B cell (primary cell): ENCODE results near the gene FRMPD3. TPM values are rescaled to one million over a fixed set of nuclear protein-coding genes. Genes with fewer than 3 reads are reported as not detected.

Experiments used
- ATAC-seq: fragments of 200-7000 bp; cut with Tn5 transposase; one replicate; pipeline ENCODE4 v1.10.0; 2021; ENCODE audit warnings: low read depth, mild to moderate bottlenecking, moderate number of reproducible peaks, moderate library complexity
- CTCF ChIA-PET: fragments of 350-600 bp; sonication (Branson Sonifier 250); formaldehyde crosslinking; loops from one replicate; lab custom pipeline; 2021; ENCODE audit warnings: antibody characterized with exemption, inconsistent platforms; lab: Charles Lee
- POLR2A ChIA-PET: fragments of 350-600 bp; sonication (Branson Sonifier 250); formaldehyde crosslinking; loops from one replicate; lab custom pipeline; 2021; ENCODE audit warnings: antibody characterized with exemption; lab: Charles Lee
- DNase-seq: peaks from one replicate; pipeline ENCODE4 v3.0.0; 2013
- H2AFZ ChIP-seq: 2 replicates; pipeline ENCODE4 v1.6.1; 2012; ENCODE audit warnings: mild to moderate bottlenecking, low read depth, low read length; ENCODE audit not compliant: insufficient read depth, poor library complexity, severe bottlenecking
- H3K27ac ChIP-seq, 2 donors: 1 replicate in 1 of 2; 2 replicates in 1 of 2; pipeline ENCODE4 v1.5.1; 2012 to 2013; ENCODE audit warnings: low read length in 2 of 2, mild to moderate bottlenecking in 2 of 2, moderate library complexity in 1 of 2
- H3K27me3 ChIP-seq, 4 experiments: fragments of 200-600 bp in 1 of 4; sonication (generic) in 1 of 4; replicated peaks in 1 of 4; 1 replicate in 2 of 4; 2 replicates in 2 of 4; pipeline versions ENCODE4 v1.6.1 to v1.7.0; 2013 to 2016; ENCODE audit warnings: low read length in 3 of 4, mild to moderate bottlenecking in 2 of 4, mixed read lengths in 1 of 4, moderate library complexity in 1 of 4; ENCODE audit not compliant: insufficient read depth in 4 of 4, control insufficient read depth in 3 of 4; ENCODE audit errors: control extremely low read depth in 1 of 4
- H3K36me3 ChIP-seq, 2 experiments: replicated peaks in 1 of 2; 1 replicate in 1 of 2; 2 replicates in 1 of 2; pipeline versions ENCODE4 v1.6.1 to v1.7.1; 2013; ENCODE audit warnings: low read length in 1 of 2; ENCODE audit not compliant: insufficient read depth in 2 of 2, control insufficient read depth in 1 of 2; ENCODE audit errors: control extremely low read depth in 1 of 2, extremely low read depth in 1 of 2
- H3K4me1 ChIP-seq, 2 donors: fragments of 200-600 bp in 1 of 2; sonication (generic) in 1 of 2; 1 replicate in 1 of 2; 2 replicates in 1 of 2; pipeline versions ENCODE4 v1.5.1 to v1.6.1; 2013 to 2017; ENCODE audit warnings: low read length in 2 of 2; ENCODE audit not compliant: control insufficient read depth in 2 of 2, insufficient read depth in 2 of 2
- H3K4me2 ChIP-seq: replicated peaks from 2 replicates; pipeline ENCODE3; 2012; ENCODE audit warnings: mild to moderate bottlenecking, low read depth, low read length; ENCODE audit not compliant: poor library complexity, severe bottlenecking
- H3K4me3 ChIP-seq, 5 experiments: fragments of 200-600 bp in 1 of 5; sonication (generic) in 1 of 5; 1 replicate in 3 of 5; 2 replicates in 2 of 5; pipeline versions ENCODE4 v1.5.1 to v1.7.0; 2011 to 2016; ENCODE audit warnings: low read length in 4 of 5, mild to moderate bottlenecking in 4 of 5, low read depth in 2 of 5, control low read depth in 1 of 5, moderate library complexity in 1 of 5; ENCODE audit not compliant: insufficient read depth in 1 of 5; ENCODE audit errors: control extremely low read depth in 1 of 5, extremely low read depth in 1 of 5
- H3K79me2 ChIP-seq: fragments of 200-600 bp; sonication (generic); one replicate; pipeline ENCODE4 v1.6.0; 2016; ENCODE audit warnings: low read length; ENCODE audit not compliant: control insufficient read depth, insufficient read depth
- H3K9ac ChIP-seq: fragments of 200-600 bp; sonication (generic); 2 replicates; pipeline ENCODE4 v1.6.1; 2017; ENCODE audit warnings: mild to moderate bottlenecking, low read length, moderate library complexity
- H3K9me3 ChIP-seq, 3 donors: one replicate each; pipeline versions ENCODE4 v1.6.1 to v1.7.1; 2013; ENCODE audit warnings: low read length in 2 of 3; ENCODE audit not compliant: control insufficient read depth in 2 of 3, insufficient read depth in 1 of 3; ENCODE audit errors: control extremely low read depth in 1 of 3
- H4K20me1 ChIP-seq: 2 replicates; pipeline ENCODE4 v1.6.0; 2012; ENCODE audit warnings: mild to moderate bottlenecking, low read length; ENCODE audit not compliant: insufficient read depth, control insufficient read depth, poor library complexity, severe bottlenecking
- H3K27ac Mint-ChIP-seq: one replicate; pipeline ENCODE4 v1.8.0; 2021; ENCODE audit warnings: mixed read lengths
- H3K27me3 Mint-ChIP-seq: one replicate; pipeline ENCODE4 v1.8.0; 2021; ENCODE audit warnings: mixed read lengths
- H3K4me1 Mint-ChIP-seq: one replicate; pipeline ENCODE4 v1.8.0; 2021; ENCODE audit warnings: mixed read lengths
- H3K4me3 Mint-ChIP-seq: one replicate; pipeline ENCODE4 v1.8.0; 2021; ENCODE audit warnings: mixed read lengths
- H3K9me3 Mint-ChIP-seq: one replicate; pipeline ENCODE4 v1.8.0; 2022; ENCODE audit warnings: mixed read lengths; ENCODE audit not compliant: insufficient read depth
- EZH2 ChIP-seq: IDR thresholded peaks from 2 replicates; pipeline ENCODE4 v1.6.1; 2012; ENCODE audit warnings: borderline replicate concordance, low read depth, mild to moderate bottlenecking, moderate library complexity, low read length; ENCODE audit not compliant: insufficient read depth, poor library complexity, severe bottlenecking
- WGBS: methylation state at CpG from one replicate; pipeline ENCODE4 v1.1.5; 2013; ENCODE audit warnings: missing lambda C conversion rate; ENCODE audit not compliant: insufficient coverage; 5-methylcytosine and 5-hydroxymethylcytosine counted together
- intact Hi-C: fragments of 100-400 bp; cut with micrococcal nuclease; formaldehyde crosslinking; loops from one replicate; pipeline ENCODE4 v1.10.0; 2022
- polyA plus RNA-seq: library from polyadenylated mRNA; depleted of rRNA; stranded (reverse); fragments of >200 nt; gene quantifications from 2 replicates; pipeline ENCODE4 v1.2.3, GENCODE V29; 2012
- total RNA-seq, 2 donors: library from RNA; stranded (reverse); fragments of 120-200 nt in 1 of 2; gene quantifications; 1 replicate in 1 of 2; 2 replicates in 1 of 2; pipeline versions ENCODE4 v1.2.3 to v1.2.4, GENCODE V29; 2013 to 2022
- TF ChIP-seq, protein P1 (sequence below): fragments of 200-600 bp; IDR thresholded peaks from one replicate; pipeline ENCODE4 v1.8.0; 2022; ENCODE audit warnings: antibody characterized with exemption, mild to moderate bottlenecking

The FRMPD3 gene
- total and polyA plus RNA-seq, 2 donors (not counting 1 experiment from before 2014, with no cell fraction given): 1.1 to 2.2 TPM

DNA sequence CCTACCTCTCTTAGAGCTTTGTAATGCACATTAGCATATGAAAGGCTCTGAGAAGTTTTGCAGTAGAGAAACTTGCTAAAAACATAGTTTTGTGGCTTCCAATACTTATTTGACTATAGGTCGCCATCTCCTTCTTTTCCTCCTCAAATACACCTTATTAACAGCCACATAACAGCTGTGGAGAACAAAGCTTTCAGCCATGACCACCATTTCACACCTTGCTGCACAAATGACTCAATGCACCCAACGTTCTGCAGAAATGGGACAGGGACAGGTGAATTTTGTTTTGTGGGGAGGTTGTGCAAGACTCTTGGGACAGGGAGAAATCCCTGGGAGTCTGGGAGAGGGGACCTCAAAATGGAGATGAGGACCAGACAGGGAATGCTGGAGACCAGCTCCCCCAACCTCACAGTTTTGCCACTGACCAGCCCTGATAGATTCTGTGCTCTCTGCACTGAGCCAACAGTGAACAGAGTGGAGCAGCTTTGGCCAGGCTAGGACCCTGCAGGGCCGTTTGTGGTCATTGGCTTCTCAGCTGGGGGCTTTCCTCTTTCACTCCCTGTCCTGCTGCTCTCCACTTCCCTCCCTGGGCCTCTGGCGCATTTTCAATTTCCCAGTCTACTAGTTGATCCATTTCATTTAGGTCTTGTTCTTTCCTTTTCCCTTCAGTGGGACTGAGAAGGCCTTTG lies 16.6 kb downstream of the FRMPD3 start:
- Histone ChIP-seq H3K4me2 (no peak overlapping the region), H3K36me3 (no peaks in the 10 kb centered on the region)
- DNase-seq: no peak

DNA sequence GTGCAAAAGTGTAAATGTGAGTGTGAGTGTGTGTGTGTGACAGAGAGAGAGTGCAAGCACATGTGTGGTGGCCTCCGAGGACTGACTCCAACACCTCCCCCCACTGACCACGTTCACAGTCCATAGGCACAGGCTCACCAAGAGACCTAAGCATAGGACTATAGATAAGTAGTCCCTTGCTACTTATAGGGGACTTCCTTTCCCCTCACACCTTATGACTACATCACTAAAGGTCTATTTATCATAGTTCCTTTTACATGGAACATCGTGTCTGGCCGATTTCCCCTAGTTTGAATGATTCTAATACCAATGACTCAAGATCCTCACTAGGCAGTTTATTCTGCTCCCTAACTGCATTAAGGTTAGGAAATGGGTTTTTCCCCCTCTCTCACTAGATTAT lies 17.8 kb downstream of the FRMPD3 start:
- no peak for ATAC-seq
- ChIA-PET CTCF (no interaction called here), POLR2A (no interaction called here)
- H3K4me1 Mint-ChIP-seq: peaks cover 8% of the 10 kb centered on the region
- TF ChIP-seq, protein P1, sequence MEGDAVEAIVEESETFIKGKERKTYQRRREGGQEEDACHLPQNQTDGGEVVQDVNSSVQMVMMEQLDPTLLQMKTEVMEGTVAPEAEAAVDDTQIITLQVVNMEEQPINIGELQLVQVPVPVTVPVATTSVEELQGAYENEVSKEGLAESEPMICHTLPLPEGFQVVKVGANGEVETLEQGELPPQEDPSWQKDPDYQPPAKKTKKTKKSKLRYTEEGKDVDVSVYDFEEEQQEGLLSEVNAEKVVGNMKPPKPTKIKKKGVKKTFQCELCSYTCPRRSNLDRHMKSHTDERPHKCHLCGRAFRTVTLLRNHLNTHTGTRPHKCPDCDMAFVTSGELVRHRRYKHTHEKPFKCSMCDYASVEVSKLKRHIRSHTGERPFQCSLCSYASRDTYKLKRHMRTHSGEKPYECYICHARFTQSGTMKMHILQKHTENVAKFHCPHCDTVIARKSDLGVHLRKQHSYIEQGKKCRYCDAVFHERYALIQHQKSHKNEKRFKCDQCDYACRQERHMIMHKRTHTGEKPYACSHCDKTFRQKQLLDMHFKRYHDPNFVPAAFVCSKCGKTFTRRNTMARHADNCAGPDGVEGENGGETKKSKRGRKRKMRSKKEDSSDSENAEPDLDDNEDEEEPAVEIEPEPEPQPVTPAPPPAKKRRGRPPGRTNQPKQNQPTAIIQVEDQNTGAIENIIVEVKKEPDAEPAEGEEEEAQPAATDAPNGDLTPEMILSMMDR: no peak
- no peak for TF ChIP-seq EZH2
- no peak overlapping the region for H3K4me3 Mint-ChIP-seq
- DNase-seq: no peak
- H3K9me3 ChIP-seq: no peaks in the 10 kb centered on the region
- no peaks in the 10 kb centered on the region for H3K9me3 Mint-ChIP-seq
- no peak overlapping the region for H3K27ac ChIP-seq
- no peak overlapping the region for H2AFZ ChIP-seq
- intact Hi-C loops: no loop called here
- no peaks in the 10 kb centered on the region for H3K79me2 ChIP-seq
- WGBS: no CpG with 5 or more reads among the region's 4 CpGs
- H3K27me3 ChIP-seq: no peaks in the 10 kb centered on the region
- no peak overlapping the region for H3K4me3 ChIP-seq
- no peaks in the 10 kb centered on the region for H3K4me1 ChIP-seq
- no peaks in the 10 kb centered on the region for H3K36me3 ChIP-seq
- no peak overlapping the region for H3K9ac ChIP-seq
- H4K20me1 ChIP-seq: no peaks in the 10 kb centered on the region
- peaks cover 3% of the 10 kb centered on the region for H3K27me3 Mint-ChIP-seq
- no peak overlapping the region for H3K27ac Mint-ChIP-seq
- H3K4me2 ChIP-seq: no peak overlapping the region

More for the DNA sequence above, 16.6 kb downstream of the FRMPD3 start:
- no peak overlapping the region for H3K4me3 ChIP-seq
- H3K4me1 Mint-ChIP-seq: peaks cover 8% of the 10 kb centered on the region
- H3K4me3 Mint-ChIP-seq: no peak overlapping the region
- 78% methylated on average over 1 of the region's 4 CpGs for WGBS
- no peak overlapping the region for H3K27ac Mint-ChIP-seq
- H2AFZ ChIP-seq: no peak overlapping the region
- no peaks in the 10 kb centered on the region for H3K27me3 ChIP-seq
- TF ChIP-seq, protein P1: no peak
- no peak for TF ChIP-seq EZH2
- POLR2A ChIA-PET: no interaction called here
- H3K9me3 Mint-ChIP-seq: no peaks in the 10 kb centered on the region
- no peaks in the 10 kb centered on the region for H4K20me1 ChIP-seq
- intact Hi-C loops: no loop called here
- H3K79me2 ChIP-seq: no peaks in the 10 kb centered on the region
- no peaks in the 10 kb centered on the region for H3K9me3 ChIP-seq
- no peak overlapping the region for H3K27ac ChIP-seq
- no peaks in the 10 kb centered on the region for H3K4me1 ChIP-seq
- CTCF ChIA-PET: no interaction called here
- no peak for ATAC-seq
- H3K9ac ChIP-seq: no peak overlapping the region
- peaks cover 7% of the 10 kb centered on the region for H3K27me3 Mint-ChIP-seq
